SHP77 treated with DMSO at 0.1 percent for 48 hours (cell line): Measurements from ENCODE around the gene OPN3.

ENCODE experiments used
- DNase-seq: peaks from one replicate; lab custom pipeline; 2025; lab: John Stamatoyannopoulos, UW

The OPN3 gene

GRCh38 chr1:241615043-241615974, 24.9 kb downstream of the OPN3 start:
- no peak for DNase-seq

- DNase-seq: no peak
These were observed 25.6 kb downstream of the OPN3 start for GRCh38 chr1:241614572-241614971.

- DNase-seq: no peak
These were observed 26.0 kb downstream of the OPN3 start for GRCh38 chr1:241614144-241614543.

- DNase-seq: no peak
These were observed 27.4 kb downstream of the OPN3 start for GRCh38 chr1:241612533-241613477.

- no peak for DNase-seq
These were observed 28.4 kb downstream of the OPN3 start for GRCh38 chr1:241611736-241612135.

GRCh38 chr1:241611063-241611462, 29.1 kb downstream of the OPN3 start:
- DNase-seq: peak; percentile 46

GRCh38 chr1:241610056-241610815, 29.9 kb downstream of the OPN3 start:
- DNase-seq: peak; percentile 12

GRCh38 chr1:241608379-241609033, 31.7 kb downstream of the OPN3 start:
- no peak for DNase-seq

GRCh38 chr1:241607497-241607896, 32.7 kb downstream of the OPN3 start:
- DNase-seq: no peak

- no peak for DNase-seq
These were observed 33.6 kb downstream of the OPN3 start for GRCh38 chr1:241606544-241606943.

GRCh38 chr1:241605146-241605805, 34.9 kb downstream of the OPN3 start:
- DNase-seq: no peak

- no peak for DNase-seq
These were observed 36.4 kb downstream of the OPN3 start for GRCh38 chr1:241603731-241604245.

- DNase-seq: no peak
These were observed 39.7 kb downstream of the OPN3 start for GRCh38 chr1:241600496-241600901.

- no peak for DNase-seq
These were observed 41.9 kb downstream of the OPN3 start for GRCh38 chr1:241598249-241598648.

GRCh38 chr1:241596633-241597032, 43.5 kb downstream of the OPN3 start:
- DNase-seq: no peak

- no peak for DNase-seq
These were observed 47.0 kb downstream of the OPN3 start for GRCh38 chr1:241593186-241593585.

- no peak for DNase-seq
These were observed 47.8 kb downstream of the OPN3 start for GRCh38 chr1:241592273-241592958.

GRCh38 chr1:241591736-241592135, 48.4 kb downstream of the OPN3 start:
- no peak for DNase-seq

GRCh38 chr1:241591317-241591716, 48.9 kb downstream of the OPN3 start:
- DNase-seq: no peak

- no peak for DNase-seq
These were observed 49.5 kb downstream of the OPN3 start for GRCh38 chr1:241590719-241591118.
